Right lobe of liver (tissue), 6 donors: ENCODE results near the gene MAP4. TPM values are rescaled to one million over a fixed set of nuclear protein-coding genes. Genes with fewer than 3 reads are reported as not detected.

ENCODE experiments used
- ATAC-seq, 4 donors: fragments of 200-7000 bp; cut with Tn5 transposase; one replicate each; pipeline ENCODE4 v1.9.1; 2020; ENCODE audit warnings: mild to moderate bottlenecking in 4 of 4, moderate library complexity in 4 of 4
- DNase-seq, 3 donors: peaks; one replicate each; pipeline ENCODE4 v3.0.0-alpha.2; 2020
- H3K27ac ChIP-seq, 3 donors: fragments of 200-600 bp; one replicate each; pipeline ENCODE4 v1.8.0; 2022
- H3K27me3 ChIP-seq, 2 donors: fragments of 200-600 bp; one replicate each; pipeline ENCODE4 v1.8.0; 2022
- H3K36me3 ChIP-seq, 4 donors: fragments of 200-600 bp; sonication (generic) in 1 of 4; one replicate each; pipeline versions ENCODE4 v1.5.1 to v1.8.0; 2017 to 2022; ENCODE audit warnings: control low read depth in 1 of 4
- H3K4me1 ChIP-seq, 4 donors: fragments of 200-600 bp; sonication (generic) in 1 of 4; one replicate each; pipeline versions ENCODE4 v1.5.1 to v1.8.0; 2017 to 2022; ENCODE audit warnings: control low read depth in 1 of 4
- H3K4me3 ChIP-seq, 3 donors: fragments of 200-600 bp; one replicate each; pipeline ENCODE4 v1.8.0; 2022
- H3K9me3 ChIP-seq, 4 donors: fragments of 200-600 bp; sonication (generic) in 1 of 4; one replicate each; pipeline versions ENCODE4 v1.5.1 to v1.8.0; 2017 to 2022; ENCODE audit warnings: control low read depth in 1 of 4
- POLR2A ChIP-seq: fragments of 450-650 bp; IDR thresholded peaks from one replicate; pipeline ENCODE4 v1.6.1; 2017; ENCODE audit warnings: antibody characterized with exemption, mild to moderate bottlenecking
- WGBS: methylation state at CpG from one replicate; pipeline ENCODE4 v1.1.6; 2018; ENCODE audit warnings: low coverage, low lambda C conversion rate; ENCODE audit not compliant: insufficient coverage; ENCODE audit errors: missing lambda C conversion rate; 5-methylcytosine and 5-hydroxymethylcytosine counted together
- intact Hi-C, 2 donors: fragments of 100-400 bp; cut with DNase I; formaldehyde crosslinking; loops; one replicate each; pipeline versions ENCODE4 v1.11.2 to v1.14.1; 2022
- total RNA-seq, 6 experiments: library from RNA; depleted of rRNA in 2 of 6; stranded (reverse); fragments of >200 nt in 2 of 6; fragmentation: NEBNext Ultra II Directional in 3 of 6; extraction: Animal tissue kit (Norgen Biotek cat#: 25700) in 3 of 6; gene quantifications; one replicate each; pipeline versions ENCODE4 v1.1.0 to v1.2.4, GENCODE V29; 2016 to 2023
- TF ChIP-seq, protein P1 (sequence below), 4 donors: fragments of 200-600 bp in 3 of 4; fragments of 450-650 bp in 1 of 4; IDR thresholded peaks; one replicate each; pipeline versions ENCODE4 v1.5.1 to v1.8.0; 2016 to 2022; ENCODE audit warnings: antibody characterized with exemption in 4 of 4, mild to moderate bottlenecking in 2 of 4
- donor health status: DM: no; HTN: yes; CAD: no.
- donor health status: DM: no; HTN: no; CAD: no.
- donor health status: DM: no; HTN: no; CAD: no.
- donor health status: DM: no; HTN: yes; CAD: no.
- donor health status: DM: no; HTN: yes; CAD: no.

MAP4 gene
- total RNA-seq, 6 experiments from 2014 or later, result 59.1 to 94.9 (median 66.2) TPM

DNA sequence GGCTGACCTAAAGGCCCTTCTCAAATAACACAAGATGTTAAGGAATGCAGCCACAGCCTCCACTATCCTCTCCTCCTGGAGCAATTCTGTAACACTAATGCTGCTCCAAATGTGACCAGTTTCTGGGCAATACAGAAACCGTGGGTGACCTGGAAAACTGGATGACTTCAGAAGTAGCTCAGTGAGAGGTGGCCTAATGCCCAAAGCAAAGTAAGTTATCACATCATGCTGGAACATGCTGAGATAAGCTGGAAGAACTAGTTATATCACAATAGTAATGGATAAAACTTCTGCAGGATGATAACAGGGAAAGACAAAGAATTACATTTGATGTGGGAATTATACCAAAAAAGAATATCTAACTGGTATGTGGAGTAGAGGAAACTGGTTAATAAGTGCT is 141.3 kb downstream of the MAP4 start:
- Histone ChIP-seq H3K27me3 (no peaks in the 10 kb centered on the region), H3K4me1 (no peaks in the 10 kb centered on the region), H3K36me3 (peaks cover 0 to 54% (median 16%) of the 10 kb centered on the region in 4 donors), H3K4me3 (no peak overlapping the region), H3K9me3 (no peaks in the 10 kb centered on the region), H3K27ac (no peak overlapping the region)
- ATAC-seq (no peak), DNase-seq (no peak)
- intact Hi-C loops, result no loop called here
- TF ChIP-seq POLR2A, result no peak
- TF ChIP-seq, protein P1, sequence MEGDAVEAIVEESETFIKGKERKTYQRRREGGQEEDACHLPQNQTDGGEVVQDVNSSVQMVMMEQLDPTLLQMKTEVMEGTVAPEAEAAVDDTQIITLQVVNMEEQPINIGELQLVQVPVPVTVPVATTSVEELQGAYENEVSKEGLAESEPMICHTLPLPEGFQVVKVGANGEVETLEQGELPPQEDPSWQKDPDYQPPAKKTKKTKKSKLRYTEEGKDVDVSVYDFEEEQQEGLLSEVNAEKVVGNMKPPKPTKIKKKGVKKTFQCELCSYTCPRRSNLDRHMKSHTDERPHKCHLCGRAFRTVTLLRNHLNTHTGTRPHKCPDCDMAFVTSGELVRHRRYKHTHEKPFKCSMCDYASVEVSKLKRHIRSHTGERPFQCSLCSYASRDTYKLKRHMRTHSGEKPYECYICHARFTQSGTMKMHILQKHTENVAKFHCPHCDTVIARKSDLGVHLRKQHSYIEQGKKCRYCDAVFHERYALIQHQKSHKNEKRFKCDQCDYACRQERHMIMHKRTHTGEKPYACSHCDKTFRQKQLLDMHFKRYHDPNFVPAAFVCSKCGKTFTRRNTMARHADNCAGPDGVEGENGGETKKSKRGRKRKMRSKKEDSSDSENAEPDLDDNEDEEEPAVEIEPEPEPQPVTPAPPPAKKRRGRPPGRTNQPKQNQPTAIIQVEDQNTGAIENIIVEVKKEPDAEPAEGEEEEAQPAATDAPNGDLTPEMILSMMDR (IDR thresholded peaks at IDR 0.05), result no peak
- 83% methylated on average over 1 of the region's 1 CpG for WGBS

DNA sequence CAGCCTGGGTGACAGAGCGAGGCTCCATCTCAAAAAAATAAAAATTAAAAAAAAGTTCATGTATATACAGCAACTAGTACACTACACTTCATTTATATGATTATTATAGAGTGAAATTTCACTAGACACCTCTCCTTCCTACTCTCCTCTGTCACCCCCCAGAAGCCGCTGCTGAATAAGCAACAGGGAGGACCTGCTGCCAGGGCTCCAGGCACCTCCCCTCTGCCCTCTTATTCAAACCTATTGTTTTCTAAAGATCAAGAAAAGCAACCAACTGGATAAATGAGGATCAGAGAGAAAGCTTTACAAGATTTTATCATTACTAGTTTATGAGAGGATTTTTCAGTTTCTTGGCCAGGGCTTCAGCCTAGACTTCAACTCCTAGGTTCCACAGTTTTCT is 141.8 kb downstream of the MAP4 start:
- Histone ChIP-seq H3K36me3 (peaks cover 0 to 58% (median 18%) of the 10 kb centered on the region in 4 donors), H3K4me1 (no peaks in the 10 kb centered on the region), H3K27ac (no peak overlapping the region), H3K9me3 (no peaks in the 10 kb centered on the region), H3K27me3 (no peaks in the 10 kb centered on the region), H3K4me3 (no peak overlapping the region)
- ATAC-seq (no peak), DNase-seq (no peak)
- 83% methylated on average over 2 of the region's 2 CpGs for WGBS
- intact Hi-C loops, result no loop called here
- TF ChIP-seq, protein P1 (IDR thresholded peaks at IDR 0.05), result no peak
- no peak for TF ChIP-seq POLR2A

DNA sequence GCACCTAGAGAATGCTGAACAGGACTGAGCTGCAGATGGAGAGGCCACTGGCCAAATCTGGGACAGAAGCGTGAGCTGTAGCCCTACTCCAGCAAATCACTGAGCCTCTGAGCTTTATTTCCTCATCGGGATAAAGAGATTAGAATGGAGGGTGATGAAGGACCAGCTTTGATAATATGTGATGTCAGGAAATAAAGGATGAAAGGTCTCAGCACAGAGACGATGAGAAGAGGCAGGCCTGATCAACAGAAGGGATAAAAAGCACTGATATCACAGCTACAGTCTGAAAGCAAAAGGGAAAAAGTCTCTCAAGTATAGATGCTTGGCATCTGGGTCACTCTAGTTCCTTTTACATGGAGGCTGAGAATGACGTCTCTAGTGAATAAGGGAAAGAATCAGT is 143.3 kb downstream of the MAP4 start:
- DNase-seq, result no peak
- no peaks in the 10 kb centered on the region for H3K4me1 ChIP-seq
- WGBS, result 72% methylated on average over 4 of the region's 4 CpGs
- TF ChIP-seq, protein P1 (IDR thresholded peaks at IDR 0.05), result no peak
- no peak overlapping the region for H3K4me3 ChIP-seq
- H3K9me3 ChIP-seq, result no peaks in the 10 kb centered on the region
- no peaks in the 10 kb centered on the region for H3K27me3 ChIP-seq
- ATAC-seq, result no peak
- H3K27ac ChIP-seq, result no peak overlapping the region
- intact Hi-C loops, result no loop called here
- peaks cover 0 to 73% (median 25%) of the 10 kb centered on the region in 4 donors for H3K36me3 ChIP-seq

DNA sequence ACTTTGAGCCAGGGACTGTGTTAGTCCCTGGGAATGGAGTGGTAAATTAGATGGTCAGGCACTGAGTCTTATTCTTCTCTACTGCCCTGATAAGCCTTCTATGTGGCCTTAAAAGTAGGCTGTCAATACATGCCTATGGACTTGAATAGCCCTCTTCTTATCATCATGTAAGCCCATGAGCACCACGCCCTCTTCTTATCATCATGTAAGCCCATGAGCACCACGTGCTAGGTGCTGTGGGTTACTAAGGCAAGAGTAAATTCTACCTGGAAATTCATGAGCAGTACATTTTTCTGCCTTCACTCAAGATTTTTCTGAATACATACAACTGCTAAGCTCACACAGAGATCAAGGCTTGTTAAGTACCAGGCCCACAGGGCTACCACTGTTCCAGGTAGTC is 144.8 kb downstream of the MAP4 start:
- no peak for DNase-seq
- intact Hi-C loops, result no loop called here
- Histone ChIP-seq H3K4me3 (no peak overlapping the region), H3K36me3 (peaks cover 0 to 85% (median 30%) of the 10 kb centered on the region in 4 donors), H3K27ac (no peak overlapping the region), H3K9me3 (no peaks in the 10 kb centered on the region), H3K27me3 (no peaks in the 10 kb centered on the region), H3K4me1 (no peaks in the 10 kb centered on the region)
- no peak for TF ChIP-seq POLR2A
- TF ChIP-seq, protein P1 (IDR thresholded peaks at IDR 0.05), result no peak
- ATAC-seq, result no peak
- WGBS, result 85% methylated on average over 2 of the region's 2 CpGs

DNA sequence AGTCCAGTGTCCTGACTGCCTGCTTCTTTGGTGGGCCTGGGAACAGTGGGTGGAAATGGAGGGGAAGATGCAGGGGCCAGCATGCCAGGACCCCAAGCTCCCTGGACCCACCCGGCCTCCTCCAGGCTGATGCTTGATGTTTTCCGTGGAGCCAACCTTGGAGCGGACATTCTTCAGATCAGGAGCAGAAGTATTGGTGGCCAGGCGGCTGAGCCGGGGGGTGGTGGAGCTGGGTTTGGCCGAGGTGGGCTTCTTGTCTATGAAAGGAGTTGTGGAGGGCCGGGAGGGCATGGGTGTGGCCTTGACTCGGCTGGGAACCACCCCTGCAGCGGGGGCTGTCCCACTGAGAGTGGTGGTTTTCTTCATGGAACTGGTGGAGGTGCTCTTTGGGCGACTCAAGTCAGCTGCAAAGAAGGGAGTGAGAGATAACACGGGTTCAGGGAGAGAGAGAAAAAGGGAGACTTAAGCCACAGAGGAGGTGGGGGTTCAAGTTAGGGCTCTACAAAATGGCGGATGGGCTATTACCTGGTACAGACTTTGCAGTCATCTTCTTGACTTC is 145.4 kb downstream of the MAP4 start:
- DNase-seq (no peak), ATAC-seq (no peak)
- 94% methylated on average over 9 of the region's 12 CpGs for WGBS
- intact Hi-C loops, result no loop called here
- Histone ChIP-seq H3K27ac (no peak overlapping the region), H3K9me3 (no peaks in the 10 kb centered on the region), H3K4me3 (no peak overlapping the region), H3K27me3 (no peaks in the 10 kb centered on the region), H3K36me3 (peaks cover 0 to 83% (median 30%) of the 10 kb centered on the region in 4 donors), H3K4me1 (no peaks in the 10 kb centered on the region)
- TF ChIP-seq, protein P1 (IDR thresholded peaks at IDR 0.05), result no peak
- TF ChIP-seq POLR2A, result no peak
